Endothelial cell of hepatic sinusoid (primary cell): ENCODE results near the gene ARHGAP35.
"Not testable (repeated sequence)": the region's sequence is repeated elsewhere in the genome, so short reads cannot be mapped to it uniquely, and the experiment has no call there.

Experiments
- in situ Hi-C: cut with HindIII; loops from 2 replicates; pipeline ENCODE4 v1.10.0; 2017; ENCODE audit warnings: low sequenced_read_pairs

The ARHGAP35 gene

GRCh38 chr19:46841458-46842083 is 19.2 kb upstream of the ARHGAP35 start:
- in situ Hi-C loops, result no loop called here

GRCh38 chr19:46842791-46843190 is 18.0 kb upstream of the ARHGAP35 start:
- in situ Hi-C loops, result no loop called here

DNA sequence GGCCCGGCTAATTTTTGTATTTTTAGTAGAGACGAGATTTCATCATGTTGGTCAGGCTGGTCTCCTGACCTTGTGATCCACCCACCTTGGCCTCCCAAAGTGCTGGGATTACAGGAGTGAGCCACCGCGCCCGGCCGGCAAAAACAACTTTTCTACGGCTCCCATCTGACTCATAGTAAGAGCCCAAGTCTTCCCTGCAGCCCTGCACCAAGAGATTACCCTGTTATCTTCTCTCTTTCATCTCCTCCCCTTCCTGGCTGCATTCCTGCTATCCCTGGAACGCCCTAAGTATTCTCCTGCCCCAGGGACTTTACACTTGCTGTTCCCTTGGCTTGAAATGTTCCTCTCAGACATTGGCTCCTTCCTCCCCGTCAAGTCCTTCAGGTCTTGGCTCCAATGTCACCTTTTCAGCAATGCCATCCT is 16.7 kb upstream of the ARHGAP35 start:
- in situ Hi-C loops, result no loop called here

DNA sequence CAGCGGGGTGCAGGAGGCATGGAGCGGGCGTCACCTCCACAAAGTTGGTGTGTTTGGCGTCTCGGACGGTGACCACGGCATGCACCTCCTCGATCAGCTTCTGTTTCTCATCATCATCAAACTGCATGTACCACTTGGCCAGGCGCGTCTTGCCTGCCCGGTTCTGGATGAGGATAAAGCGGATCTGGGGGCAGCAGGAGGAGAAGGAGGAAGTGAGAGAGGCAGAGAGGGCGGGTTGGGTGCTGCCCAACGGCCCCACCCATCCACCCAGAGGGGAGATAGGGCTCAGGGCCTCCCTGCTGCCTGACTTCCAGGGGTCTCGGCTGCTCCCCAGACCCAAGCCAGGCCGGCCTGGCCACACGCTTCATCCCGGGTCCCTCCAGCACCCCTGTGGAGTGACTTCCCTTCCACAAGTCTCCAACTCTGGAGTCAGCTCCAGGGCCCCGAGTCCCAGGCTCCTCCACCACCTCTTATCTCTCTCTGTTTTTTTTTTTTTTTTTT is 14.8 kb upstream of the ARHGAP35 start:
- in situ Hi-C loops, result loop anchor here (5.0 kb wide), 2 partner anchors 39 to 99 kb away; partner anchors contain the start of genes FKRP and STRN4

DNA sequence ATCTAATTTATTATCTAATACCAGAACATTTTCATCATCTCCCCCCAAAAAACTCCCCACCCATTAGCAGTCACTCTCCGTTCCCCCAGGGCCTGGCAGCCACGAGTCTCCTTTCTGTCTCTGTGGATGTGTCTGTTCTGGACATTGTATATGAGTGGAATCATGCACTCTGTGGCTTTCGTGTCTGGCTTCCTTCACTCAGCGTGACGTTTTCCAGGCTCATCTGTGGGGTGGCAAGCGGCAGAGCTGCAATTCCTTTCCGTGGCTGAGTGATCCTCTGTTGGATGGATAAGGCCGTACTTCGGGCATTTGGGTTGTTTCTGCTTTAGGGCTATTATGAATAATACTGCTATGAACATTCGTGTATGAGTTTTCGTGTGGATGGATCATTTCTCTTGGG is 13.3 kb upstream of the ARHGAP35 start:
- in situ Hi-C loops, result loop anchor here (5.0 kb wide), 2 partner anchors 40 to 100 kb away; partner anchors contain the start of genes FKRP and STRN4

GRCh38 chr19:46848389-46848788 is 12.4 kb upstream of the ARHGAP35 start:
- in situ Hi-C loops, result loop anchor here (5.0 kb wide), 2 partner anchors 41 to 101 kb away; partner anchors contain the start of genes FKRP and STRN4

DNA sequence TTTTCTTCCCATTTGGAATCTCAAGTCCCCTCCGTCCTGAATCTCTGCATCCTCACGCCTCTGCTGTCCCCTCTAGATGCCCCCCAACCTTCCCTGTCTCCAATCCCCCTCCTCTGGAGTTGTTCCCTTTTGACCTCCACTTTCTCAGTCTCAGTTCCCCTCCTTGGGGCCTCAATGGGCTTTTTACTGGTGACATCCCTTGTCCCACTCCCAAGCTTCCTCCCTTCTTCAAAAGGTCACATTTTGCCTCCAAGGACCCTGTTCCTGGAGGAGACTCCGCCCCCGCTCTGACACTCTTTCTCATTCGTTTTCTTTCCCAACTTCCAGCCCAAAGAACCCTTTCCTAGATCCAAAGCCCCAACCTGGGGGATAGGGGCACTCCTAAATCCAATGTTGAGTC is 11.2 kb upstream of the ARHGAP35 start:
- in situ Hi-C loops, result loop anchor here (5.0 kb wide), 2 partner anchors 42 to 102 kb away; partner anchors contain the start of genes FKRP and STRN4

DNA sequence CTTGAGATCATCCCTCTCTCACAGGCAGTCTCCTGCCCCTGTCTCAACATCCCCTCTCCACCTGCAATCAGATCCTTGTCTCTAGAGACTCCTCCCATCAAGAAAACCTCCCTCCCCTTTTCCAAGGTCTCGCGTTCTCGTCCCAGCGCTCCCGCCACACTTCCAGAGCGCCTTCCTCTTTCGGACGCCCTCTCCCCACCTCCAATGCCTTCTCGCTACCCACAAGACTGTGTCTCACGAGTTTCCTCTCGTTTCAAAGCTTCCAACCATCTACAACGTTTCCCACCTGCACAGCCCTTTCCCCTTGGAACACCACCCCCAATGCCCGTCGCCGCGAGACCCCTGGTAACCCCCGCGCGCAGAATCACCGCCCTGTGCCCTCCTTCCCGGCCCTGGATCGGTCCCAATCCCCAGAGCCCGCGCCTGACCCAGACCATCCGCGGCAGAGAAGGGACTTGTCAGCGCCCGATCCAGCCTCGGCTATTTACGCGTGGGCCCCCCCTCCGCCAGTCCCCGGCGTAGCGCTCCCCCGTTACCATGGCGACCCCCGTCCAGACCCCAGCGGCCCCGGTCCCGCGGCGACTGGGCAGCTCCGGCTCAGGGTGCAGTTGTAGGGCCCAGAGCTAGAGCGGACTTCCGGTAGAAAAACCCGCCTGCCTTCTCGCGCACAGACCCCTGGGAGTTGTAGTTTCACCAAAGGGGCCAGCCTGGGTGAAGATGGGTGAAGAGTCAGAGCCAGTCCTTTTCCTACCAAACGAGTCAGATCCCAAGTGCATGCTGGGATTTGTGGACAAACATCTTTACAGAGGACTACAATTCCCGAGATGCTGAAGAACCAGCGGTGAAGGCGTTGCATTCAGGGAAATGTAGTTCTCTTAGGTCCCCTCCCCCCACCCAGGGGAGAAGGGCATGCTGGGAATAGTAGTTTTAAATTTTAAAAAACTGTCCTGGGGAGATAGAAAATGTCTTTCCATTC is 10.3 kb upstream of the ARHGAP35 start, which contains the start of gene AP2S1:
Gene AP2S1, minus strand, starts transcription at position 619 of the 976 bp plus-strand sequence. Its CDS starts 80 bp downstream, at position 539.
- in situ Hi-C loops, result no loop called here

DNA sequence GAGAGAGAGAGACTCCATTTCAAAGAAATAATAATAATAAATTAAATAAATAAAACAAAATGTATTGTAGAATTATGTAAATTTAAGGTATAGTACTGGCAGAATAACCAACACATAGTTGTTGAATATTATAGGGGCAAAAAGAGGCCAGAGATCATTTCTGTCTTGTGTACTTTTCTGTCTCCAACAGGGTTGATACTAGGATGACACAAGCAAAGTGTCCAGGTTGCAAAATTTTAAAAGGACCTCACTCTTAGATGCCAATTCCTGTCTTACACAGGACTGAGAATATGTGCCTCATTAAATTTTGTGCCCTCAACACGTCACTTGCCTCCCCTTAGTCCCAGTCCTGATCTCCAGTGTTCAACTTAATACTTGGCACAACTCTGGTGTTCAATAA is 8.0 kb upstream of the ARHGAP35 start:
- in situ Hi-C loops, result no loop called here

GRCh38 chr19:46854698-46855097 is 6.1 kb upstream of the ARHGAP35 start:
- in situ Hi-C loops, result not testable (repeated sequence)

- in situ Hi-C loops, result no loop called here
Observed at GRCh38 chr19:46856062-46857022, 4.5 kb upstream of the ARHGAP35 start.

- in situ Hi-C loops, result no loop called here
Observed at GRCh38 chr19:46859637-46860124, 1.1 kb upstream of the ARHGAP35 start.

GRCh38 chr19:46860125-46860845 is 512 bp upstream of the ARHGAP35 start:
- in situ Hi-C loops, result no loop called here

DNA sequence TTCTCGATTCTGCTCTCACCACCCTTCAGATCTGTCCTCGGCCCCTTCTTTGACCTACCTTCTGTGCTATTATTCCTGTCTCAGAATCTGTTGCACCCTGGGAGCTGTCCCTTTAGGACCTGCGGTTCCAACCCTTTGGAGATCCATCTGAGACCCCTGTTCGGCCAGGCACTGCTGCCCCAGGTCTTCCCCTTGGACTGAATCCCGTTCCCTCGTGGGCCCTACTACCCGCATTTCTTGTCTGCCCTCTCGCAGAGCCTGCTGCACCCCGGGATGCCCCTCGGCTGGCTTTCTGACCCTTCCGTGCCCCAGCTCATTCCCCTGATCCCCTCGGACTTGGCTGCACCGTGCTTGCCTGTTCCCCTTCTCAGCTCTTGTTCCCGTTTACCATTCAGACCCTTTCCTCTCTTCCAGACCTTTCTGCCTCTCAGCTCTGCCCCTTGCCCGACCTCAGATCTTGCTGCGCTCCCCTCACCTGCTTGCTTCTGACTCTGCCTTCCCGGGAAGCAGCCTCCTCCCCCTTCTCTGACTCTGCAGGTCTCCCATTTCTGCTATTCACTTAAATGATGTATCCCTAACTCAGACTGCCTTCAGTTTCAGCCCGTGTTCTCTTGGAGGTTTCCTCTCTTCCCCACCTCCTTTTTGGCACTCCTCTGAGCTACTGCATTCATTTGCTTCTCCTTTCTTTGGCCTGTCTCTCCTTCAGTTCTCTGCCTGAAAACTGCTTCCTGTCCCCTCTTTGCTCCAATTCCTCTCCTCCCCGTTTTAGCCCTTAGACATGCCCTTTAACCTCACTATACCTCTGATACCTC is 1.1 kb downstream of the ARHGAP35 start:
- in situ Hi-C loops, result no loop called here

GRCh38 chr19:46862503-46862834 is 1.7 kb downstream of the ARHGAP35 start:
- in situ Hi-C loops, result no loop called here

DNA sequence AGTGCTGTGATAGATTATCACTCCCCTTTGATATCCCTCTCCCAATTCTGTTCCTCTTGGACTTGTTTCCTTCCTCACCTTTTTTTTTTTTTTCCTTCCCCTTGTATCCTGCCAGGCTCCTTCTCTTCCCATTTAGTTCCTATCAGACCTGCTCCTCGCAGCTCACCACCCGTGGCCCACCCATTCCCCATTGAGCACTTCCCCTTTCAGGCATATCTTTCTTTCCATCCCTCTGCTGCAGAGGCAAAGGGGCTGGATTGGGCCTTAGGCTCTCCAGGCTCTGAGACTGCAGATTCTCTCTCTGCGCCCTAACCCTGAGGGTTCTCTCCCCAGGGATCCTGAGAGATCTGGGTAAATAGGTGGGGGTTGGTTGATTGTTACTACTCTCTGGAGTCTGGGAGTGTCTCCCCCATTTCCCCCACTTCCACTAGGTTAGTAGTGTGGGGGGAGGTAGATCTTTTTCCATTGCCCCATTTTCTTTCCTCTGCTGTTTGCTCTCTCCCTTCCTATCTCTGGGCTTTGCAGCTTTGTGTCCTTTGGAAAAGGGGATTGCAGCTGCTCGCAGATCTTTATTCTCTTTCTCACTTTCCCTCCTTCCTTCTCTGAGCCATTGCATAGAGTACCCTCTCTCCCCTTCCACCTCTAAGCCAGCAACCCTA is 2.3 kb downstream of the ARHGAP35 start:
- in situ Hi-C loops, result no loop called here

DNA sequence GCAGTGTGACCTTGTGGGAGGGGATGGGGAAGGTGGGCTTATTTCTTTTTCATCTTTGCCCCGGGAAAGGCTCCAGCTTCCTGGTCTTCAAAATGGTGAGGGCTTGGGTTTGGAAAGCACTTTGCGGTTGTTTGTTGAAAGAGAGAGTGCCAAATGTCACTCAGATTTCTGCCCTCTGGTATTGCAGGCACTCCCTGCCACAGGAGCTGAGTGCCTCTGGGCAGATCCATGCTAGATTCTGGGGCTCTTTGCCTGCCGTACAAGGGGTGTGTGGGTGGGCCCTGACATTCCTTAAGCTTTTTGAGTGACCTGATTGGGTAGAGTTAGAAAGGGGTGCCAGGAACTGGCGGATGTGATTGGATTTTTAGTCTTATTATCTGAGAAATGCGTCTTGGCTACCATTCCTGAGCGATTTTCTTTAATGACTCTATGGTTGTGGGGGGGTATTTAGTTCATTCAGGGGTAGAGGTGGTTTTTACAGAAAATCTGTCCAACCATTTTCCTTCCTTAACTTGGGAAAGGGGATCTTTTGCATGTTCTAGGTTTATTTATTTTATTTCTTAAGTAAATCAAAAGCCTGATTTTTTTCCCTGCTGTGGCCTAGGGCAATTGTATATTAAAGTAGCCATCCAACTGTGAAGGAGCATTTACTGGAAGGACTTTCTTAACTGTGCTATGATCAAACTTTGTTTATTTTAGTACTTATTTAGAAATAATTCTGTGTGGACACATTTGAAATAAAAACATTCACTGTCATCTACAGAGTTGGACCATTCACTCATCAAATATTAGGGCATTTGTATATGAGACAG is 3.2 kb downstream of the ARHGAP35 start:
- in situ Hi-C loops, result no loop called here
